Neural cell (in vitro differentiated cells): ENCODE measurements around the gene PMEPA1. TPM values are rescaled to one million over a fixed set of nuclear protein-coding genes. Genes with fewer than 3 reads are reported as not detected.

Experiments used
- H2AFZ ChIP-seq: fragments of 200-600, 300-800 bp; sonication (generic), shearing (Covaris generic); 2 replicates; pipeline ENCODE4 v1.6.0; 2014; ENCODE audit warnings: low read depth, mild to moderate bottlenecking, antibody characterized with exemption, low read length, moderate library complexity
- H3F3A ChIP-seq: fragments of 200-600 bp; shearing (Covaris generic); 2 replicates; pipeline ENCODE4 v1.6.1; 2016; ENCODE audit warnings: mild to moderate bottlenecking, moderate library complexity, mixed read lengths, antibody characterized with exemption, low read length; ENCODE audit not compliant: insufficient read depth, poor library complexity, severe bottlenecking
- H3K27ac ChIP-seq: fragments of 200-600, 300-800 bp; sonication (generic), shearing (Covaris generic); 2 replicates; pipeline ENCODE4 v1.5.1; 2014; ENCODE audit warnings: mild to moderate bottlenecking, low read length, moderate library complexity
- H3K27me3 ChIP-seq: fragments of 300-800, 200-600 bp; sonication (generic), shearing (Covaris generic); 2 replicates; pipeline ENCODE4 v1.6.0; 2014; ENCODE audit warnings: mild to moderate bottlenecking, low read depth, low read length, moderate library complexity; ENCODE audit not compliant: insufficient read depth
- H3K36me3 ChIP-seq: fragments of 300-800, 200-600 bp; sonication (generic), shearing (Covaris generic); 2 replicates; pipeline ENCODE4 v1.5.1; 2014; ENCODE audit warnings: mild to moderate bottlenecking, antibody characterized with exemption, low read length, moderate library complexity; ENCODE audit not compliant: insufficient read depth
- H3K4me2 ChIP-seq: fragments of 300-800, 200-600 bp; sonication (generic), shearing (Covaris generic); 2 replicates; pipeline ENCODE4 v1.6.0; 2014; ENCODE audit warnings: mild to moderate bottlenecking, low read length
- H3K4me3 ChIP-seq: fragments of 300-800, 200-600 bp; sonication (generic), shearing (Covaris generic); 2 replicates; pipeline ENCODE4 v1.5.1; 2014; ENCODE audit warnings: mild to moderate bottlenecking, low read length, moderate library complexity
- H3K79me2 ChIP-seq: fragments of 200-600 bp; shearing (Covaris generic); replicated peaks from 2 replicates; pipeline ENCODE4 v1.6.0; 2014; ENCODE audit warnings: mild to moderate bottlenecking, low read length, moderate library complexity; ENCODE audit not compliant: insufficient read depth
- H3K9ac ChIP-seq: fragments of 300-800, 200-600 bp; sonication (generic), shearing (Covaris generic); 2 replicates; pipeline ENCODE4 v1.6.1; 2016; ENCODE audit warnings: mild to moderate bottlenecking, low read length, mixed read lengths
- H3K9me2 ChIP-seq: fragments of 200-600 bp; shearing (Covaris generic); 2 replicates; pipeline ENCODE4 v1.6.1; 2016; ENCODE audit warnings: mild to moderate bottlenecking, low read length, mixed read lengths; ENCODE audit not compliant: insufficient read depth
- H3K9me3 ChIP-seq: fragments of 200-600, 300-800 bp; sonication (generic), shearing (Covaris generic); 2 replicates; pipeline ENCODE4 v1.6.1; 2016; ENCODE audit warnings: mild to moderate bottlenecking, mixed run types, low read length, moderate library complexity, mixed read lengths
- H4K20me1 ChIP-seq: fragments of 200-600 bp; shearing (Covaris generic); 2 replicates; pipeline ENCODE4 v1.6.1; 2016; ENCODE audit warnings: mild to moderate bottlenecking, mixed run types; ENCODE audit not compliant: insufficient read depth
- EP300 ChIP-seq: fragments of 450-650 bp; conservative IDR thresholded peaks from 2 replicates; pipeline ENCODE4 v1.6.1; 2014; ENCODE audit warnings: antibody characterized with exemption, mild to moderate bottlenecking, moderate library complexity; ENCODE audit not compliant: poor library complexity, severe bottlenecking
- EZH2 ChIP-seq: fragments of 200-600, 300-800 bp; shearing (Covaris generic), sonication (generic); IDR thresholded peaks from 2 replicates; pipeline ENCODE4 v1.6.1; 2014; ENCODE audit warnings: antibody characterized with exemption, low read length, borderline replicate concordance, mild to moderate bottlenecking; ENCODE audit not compliant: insufficient read depth, poor library complexity, severe bottlenecking
- MXI1 ChIP-seq: fragments of 450-650 bp; conservative IDR thresholded peaks from 2 replicates; pipeline ENCODE4 v1.6.1; 2014; ENCODE audit warnings: antibody characterized with exemption, mild to moderate bottlenecking; ENCODE audit not compliant: poor library complexity, severe bottlenecking
- POLR2AphosphoS5 ChIP-seq: IDR thresholded peaks from 2 replicates; pipeline ENCODE4 v1.6.1; 2012
- RAD21 ChIP-seq: fragments of 450-650 bp; conservative IDR thresholded peaks from 2 replicates; pipeline ENCODE4 v1.6.1; 2014; ENCODE audit warnings: antibody characterized with exemption, mild to moderate bottlenecking, moderate library complexity
- SMC3 ChIP-seq: fragments of 450-650 bp; conservative IDR thresholded peaks from 2 replicates; pipeline ENCODE4 v1.6.1; 2014; ENCODE audit warnings: antibody characterized with exemption, mild to moderate bottlenecking, moderate library complexity; ENCODE audit not compliant: poor library complexity
- TAF1 ChIP-seq: IDR thresholded peaks from 2 replicates; pipeline ENCODE4 v1.6.1; 2012; ENCODE audit warnings: low read depth
- polyA plus RNA-seq: library from polyadenylated mRNA; depleted of rRNA; stranded (reverse); fragments of >200 nt; gene quantifications from 2 replicates; pipeline ENCODE4 v1.2.3, GENCODE V29; 2014
- TF ChIP-seq, protein P1 (sequence below): fragments of 450-650 bp; IDR thresholded peaks from 2 replicates; pipeline ENCODE4 v1.5.1; 2014; ENCODE audit warnings: antibody characterized with exemption, mild to moderate bottlenecking, moderate library complexity; ENCODE audit not compliant: poor library complexity, severe bottlenecking
- TF ChIP-seq, protein P2 (sequence below): IDR thresholded peaks from 2 replicates; pipeline ENCODE4 v1.6.1; 2012; ENCODE audit warnings: borderline replicate concordance

PMEPA1 gene
- polyA plus RNA-seq, 1 donor from 2014 or later = 5.0 TPM

DNA sequence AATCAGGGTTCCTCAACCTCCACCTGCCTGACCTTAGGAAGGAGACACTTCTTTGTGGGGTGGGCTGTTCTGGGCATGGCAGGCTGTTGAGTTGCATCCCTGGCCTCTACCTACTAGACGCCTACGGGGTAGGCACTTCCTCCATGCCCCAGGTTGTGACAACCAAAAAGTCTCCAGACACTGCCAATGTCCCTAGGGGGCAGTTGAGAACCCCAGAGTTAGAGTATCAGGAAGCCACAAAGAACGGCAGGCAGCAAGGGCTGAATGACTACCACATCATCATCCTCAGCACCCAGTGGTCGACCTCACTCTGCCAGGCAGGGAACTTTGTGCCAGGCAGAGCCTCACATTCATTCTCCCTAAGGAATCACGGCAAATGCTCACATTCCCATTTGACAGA is 21.5 kb downstream of the PMEPA1 start:
- H4K20me1 ChIP-seq = no peaks in the 10 kb centered on the region

DNA sequence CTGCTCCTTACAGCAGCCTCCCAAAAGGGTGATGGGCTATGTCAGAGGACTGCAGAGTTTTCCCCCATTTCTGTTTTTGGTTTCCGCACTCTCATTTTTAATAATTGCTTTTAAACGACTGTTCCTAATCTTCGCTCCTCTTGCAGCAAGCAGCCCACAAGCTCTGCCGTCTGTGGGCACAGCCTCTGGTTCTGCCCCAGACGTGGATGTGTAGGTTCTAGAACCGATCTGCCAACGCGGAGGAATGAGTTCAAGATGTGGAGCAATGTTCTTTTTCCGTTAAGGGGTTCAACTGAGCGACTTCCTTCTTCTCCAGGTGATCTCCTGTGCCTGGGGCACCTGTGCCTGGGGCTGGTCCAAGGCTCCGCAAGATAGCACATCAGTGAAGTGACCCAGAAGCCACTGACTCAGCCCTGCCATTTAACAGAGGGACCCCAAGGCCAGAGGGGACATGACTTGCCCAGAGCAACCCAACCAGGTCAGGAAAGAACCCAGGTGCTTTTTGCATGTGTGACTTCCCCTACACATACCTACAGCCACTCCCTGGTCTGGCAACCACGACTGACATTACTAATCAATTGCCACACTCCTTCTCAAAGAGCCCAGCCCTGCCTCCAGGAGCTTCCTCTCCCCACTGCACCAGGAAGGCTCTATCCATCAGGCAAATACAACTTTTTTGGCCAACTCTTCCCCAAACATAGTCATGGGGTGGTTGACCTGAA is 22.7 kb downstream of the PMEPA1 start:
- H3K9ac ChIP-seq = no peak overlapping the region
- H3F3A ChIP-seq = no peaks in the 10 kb centered on the region
- H3K27ac ChIP-seq = no peak overlapping the region
- TF ChIP-seq SMC3 = no peak
- TF ChIP-seq RAD21 = no peak
- no peak for TF ChIP-seq POLR2AphosphoS5
- no peak overlapping the region for H3K4me2 ChIP-seq
- no peaks in the 10 kb centered on the region for H3K36me3 ChIP-seq
- H3K79me2 ChIP-seq = peaks cover 7% of the 10 kb centered on the region
- no peak overlapping the region for H3K4me3 ChIP-seq
- no peaks in the 10 kb centered on the region for H3K9me3 ChIP-seq
- H3K9me2 ChIP-seq = no peaks in the 10 kb centered on the region
- no peaks in the 10 kb centered on the region for H3K27me3 ChIP-seq
- H4K20me1 ChIP-seq = no peaks in the 10 kb centered on the region
- no peak overlapping the region for H2AFZ ChIP-seq

More for the DNA sequence above, 21.5 kb downstream of the PMEPA1 start:
- no peaks in the 10 kb centered on the region for H3F3A ChIP-seq
- H3K4me2 ChIP-seq = no peak overlapping the region
- no peak overlapping the region for H3K9ac ChIP-seq
- no peaks in the 10 kb centered on the region for H3K27me3 ChIP-seq
- no peak overlapping the region for H2AFZ ChIP-seq
- H3K9me3 ChIP-seq = no peaks in the 10 kb centered on the region
- H3K27ac ChIP-seq = no peak overlapping the region
- H3K4me3 ChIP-seq = no peak overlapping the region
- TF ChIP-seq EP300 = no peak
- no peak for TF ChIP-seq POLR2AphosphoS5
- TF ChIP-seq TAF1 = no peak
- no peak for TF ChIP-seq MXI1
- TF ChIP-seq RAD21 = no peak
- TF ChIP-seq, protein P1, sequence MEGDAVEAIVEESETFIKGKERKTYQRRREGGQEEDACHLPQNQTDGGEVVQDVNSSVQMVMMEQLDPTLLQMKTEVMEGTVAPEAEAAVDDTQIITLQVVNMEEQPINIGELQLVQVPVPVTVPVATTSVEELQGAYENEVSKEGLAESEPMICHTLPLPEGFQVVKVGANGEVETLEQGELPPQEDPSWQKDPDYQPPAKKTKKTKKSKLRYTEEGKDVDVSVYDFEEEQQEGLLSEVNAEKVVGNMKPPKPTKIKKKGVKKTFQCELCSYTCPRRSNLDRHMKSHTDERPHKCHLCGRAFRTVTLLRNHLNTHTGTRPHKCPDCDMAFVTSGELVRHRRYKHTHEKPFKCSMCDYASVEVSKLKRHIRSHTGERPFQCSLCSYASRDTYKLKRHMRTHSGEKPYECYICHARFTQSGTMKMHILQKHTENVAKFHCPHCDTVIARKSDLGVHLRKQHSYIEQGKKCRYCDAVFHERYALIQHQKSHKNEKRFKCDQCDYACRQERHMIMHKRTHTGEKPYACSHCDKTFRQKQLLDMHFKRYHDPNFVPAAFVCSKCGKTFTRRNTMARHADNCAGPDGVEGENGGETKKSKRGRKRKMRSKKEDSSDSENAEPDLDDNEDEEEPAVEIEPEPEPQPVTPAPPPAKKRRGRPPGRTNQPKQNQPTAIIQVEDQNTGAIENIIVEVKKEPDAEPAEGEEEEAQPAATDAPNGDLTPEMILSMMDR = no peak
- TF ChIP-seq SMC3 = no peak
- TF ChIP-seq, protein P2, sequence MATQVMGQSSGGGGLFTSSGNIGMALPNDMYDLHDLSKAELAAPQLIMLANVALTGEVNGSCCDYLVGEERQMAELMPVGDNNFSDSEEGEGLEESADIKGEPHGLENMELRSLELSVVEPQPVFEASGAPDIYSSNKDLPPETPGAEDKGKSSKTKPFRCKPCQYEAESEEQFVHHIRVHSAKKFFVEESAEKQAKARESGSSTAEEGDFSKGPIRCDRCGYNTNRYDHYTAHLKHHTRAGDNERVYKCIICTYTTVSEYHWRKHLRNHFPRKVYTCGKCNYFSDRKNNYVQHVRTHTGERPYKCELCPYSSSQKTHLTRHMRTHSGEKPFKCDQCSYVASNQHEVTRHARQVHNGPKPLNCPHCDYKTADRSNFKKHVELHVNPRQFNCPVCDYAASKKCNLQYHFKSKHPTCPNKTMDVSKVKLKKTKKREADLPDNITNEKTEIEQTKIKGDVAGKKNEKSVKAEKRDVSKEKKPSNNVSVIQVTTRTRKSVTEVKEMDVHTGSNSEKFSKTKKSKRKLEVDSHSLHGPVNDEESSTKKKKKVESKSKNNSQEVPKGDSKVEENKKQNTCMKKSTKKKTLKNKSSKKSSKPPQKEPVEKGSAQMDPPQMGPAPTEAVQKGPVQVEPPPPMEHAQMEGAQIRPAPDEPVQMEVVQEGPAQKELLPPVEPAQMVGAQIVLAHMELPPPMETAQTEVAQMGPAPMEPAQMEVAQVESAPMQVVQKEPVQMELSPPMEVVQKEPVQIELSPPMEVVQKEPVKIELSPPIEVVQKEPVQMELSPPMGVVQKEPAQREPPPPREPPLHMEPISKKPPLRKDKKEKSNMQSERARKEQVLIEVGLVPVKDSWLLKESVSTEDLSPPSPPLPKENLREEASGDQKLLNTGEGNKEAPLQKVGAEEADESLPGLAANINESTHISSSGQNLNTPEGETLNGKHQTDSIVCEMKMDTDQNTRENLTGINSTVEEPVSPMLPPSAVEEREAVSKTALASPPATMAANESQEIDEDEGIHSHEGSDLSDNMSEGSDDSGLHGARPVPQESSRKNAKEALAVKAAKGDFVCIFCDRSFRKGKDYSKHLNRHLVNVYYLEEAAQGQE = no peak
- TF ChIP-seq EZH2 = no peak
- no peaks in the 10 kb centered on the region for H3K36me3 ChIP-seq
- no peaks in the 10 kb centered on the region for H3K9me2 ChIP-seq
- H3K79me2 ChIP-seq = peaks cover 7% of the 10 kb centered on the region
